Keratinocyte (primary cell): ENCODE results near the gene R3HDM2. TPM values are rescaled to one million over a fixed set of nuclear protein-coding genes. Genes with fewer than 3 reads are reported as not detected.

ENCODE experiments used
- DNase-seq: peaks from one replicate; pipeline ENCODE4 v3.0.0-alpha.2; 2011; ENCODE audit warnings: low read depth, missing footprints, low spot score
- FAIRE-seq: peaks from 2 replicates; lab custom pipeline; 2011; peaks lifted over from hg19 to GRCh38; lab: Jason Lieb, UNC
- H2AFZ ChIP-seq: 2 replicates; pipeline ENCODE4 v1.6.0; 2012; ENCODE audit warnings: low read length, control low read depth, inconsistent platforms; ENCODE audit not compliant: control insufficient read depth
- H3K27ac ChIP-seq: 2 replicates; pipeline ENCODE4 v1.5.1; 2011; ENCODE audit warnings: low read length; ENCODE audit not compliant: control insufficient read depth, insufficient read depth
- H3K27me3 ChIP-seq: 3 replicates; pipeline ENCODE4 v1.6.0; 2011; ENCODE audit warnings: low read length; ENCODE audit not compliant: control insufficient read depth, insufficient read depth; ENCODE audit errors: extremely low read depth
- H3K36me3 ChIP-seq, 2 experiments: 2 replicates in 1 of 2; 3 replicates in 1 of 2; pipeline ENCODE4 v1.5.1; 2011; ENCODE audit warnings: low read length in 2 of 2, mild to moderate bottlenecking in 1 of 2; ENCODE audit not compliant: control insufficient read depth in 2 of 2, insufficient read depth in 2 of 2; ENCODE audit errors: extremely low read depth in 1 of 2
- H3K4me1 ChIP-seq: 3 replicates; pipeline ENCODE4 v1.5.1; 2011; ENCODE audit warnings: low read length; ENCODE audit not compliant: control insufficient read depth, insufficient read depth; ENCODE audit errors: extremely low read depth
- H3K4me2 ChIP-seq: 3 replicates; pipeline ENCODE4 v1.6.0; 2011; ENCODE audit warnings: low read depth, low read length; ENCODE audit not compliant: control insufficient read depth, insufficient read depth; ENCODE audit errors: extremely low read depth
- H3K4me3 ChIP-seq, 3 experiments: fragments of 200-600 bp in 1 of 3; sonication (generic) in 1 of 3; 2 replicates in 2 of 3; 3 replicates in 1 of 3; pipeline ENCODE4 v1.5.1; 2011 to 2016; ENCODE audit warnings: low read length in 3 of 3, mild to moderate bottlenecking in 3 of 3, control low read depth in 2 of 3, inconsistent platforms in 1 of 3, low read depth in 1 of 3, mixed read lengths in 1 of 3, mixed run types in 1 of 3, moderate library complexity in 1 of 3; ENCODE audit not compliant: control insufficient read depth in 2 of 3, insufficient read depth in 2 of 3; ENCODE audit errors: extremely low read depth in 1 of 3
- H3K79me2 ChIP-seq: 2 replicates; pipeline ENCODE4 v1.6.0; 2012; ENCODE audit warnings: low read length; ENCODE audit not compliant: control insufficient read depth, insufficient read depth
- H3K9ac ChIP-seq: 3 replicates; pipeline ENCODE4 v1.6.0; 2011; ENCODE audit warnings: low read length; ENCODE audit not compliant: control insufficient read depth, insufficient read depth; ENCODE audit errors: extremely low read depth
- H3K9me1 ChIP-seq: 3 replicates; pipeline ENCODE4 v1.6.0; 2011; ENCODE audit warnings: low read length; ENCODE audit not compliant: control insufficient read depth, insufficient read depth; ENCODE audit errors: extremely low read depth
- H3K9me3 ChIP-seq: 2 replicates; pipeline ENCODE4 v1.5.1; 2012; ENCODE audit warnings: low read depth, low read length; ENCODE audit not compliant: control insufficient read depth
- H4K20me1 ChIP-seq: 3 replicates; pipeline ENCODE4 v1.6.0; 2011; ENCODE audit warnings: low read length; ENCODE audit not compliant: control insufficient read depth, insufficient read depth; ENCODE audit errors: extremely low read depth
- CTCF ChIP-seq, 3 experiments: IDR thresholded peaks in 1 of 3; conservative IDR thresholded peaks in 1 of 3; optimal IDR thresholded peaks in 1 of 3; 2 replicates in 2 of 3; 3 replicates in 1 of 3; pipeline versions ENCODE3 to v1.5.1; 2011; ENCODE audit warnings: low read length in 3 of 3, mild to moderate bottlenecking in 3 of 3, moderate library complexity in 2 of 3, control low read depth in 1 of 3, inconsistent platforms in 1 of 3; ENCODE audit not compliant: insufficient read depth in 2 of 3; ENCODE audit errors: extremely low read depth in 1 of 3
- EZH2 ChIP-seq: IDR thresholded peaks from one replicate; pipeline ENCODE4 v1.6.1; 2012; ENCODE audit warnings: inconsistent platforms, mild to moderate bottlenecking, low read length, moderate library complexity
- dilution Hi-C: fragments of 300-500 bp; cut with MboI; formaldehyde crosslinking; loops from one replicate; pipeline ENCODE4 v1.7.0; 2020; ENCODE audit warnings: low sequenced_read_pairs; ENCODE audit not compliant: extremely low pct_ligation_motif_present
- polyA plus RNA-seq, 5 experiments: library from polyadenylated mRNA; depleted of rRNA in 3 of 5; stranded (reverse) in 3 of 5; stranded (forward) in 1 of 5; unstranded in 1 of 5; fragments of >200 nt; gene quantifications; 1 replicate in 1 of 5; 2 replicates in 3 of 5; 3 replicates in 1 of 5; pipeline versions ENCODE4 v1.2.1 to v1.2.3, GENCODE V29; 2011 to 2012; ENCODE audit warnings: missing spikeins in 2 of 5, low read depth in 1 of 5, low replicate concordance in 1 of 5

The R3HDM2 gene
- polyA plus RNA-seq, 1 donor (not counting 4 experiments of a cell fraction or from before 2014, with no cell fraction given): 11.1 TPM

DNA sequence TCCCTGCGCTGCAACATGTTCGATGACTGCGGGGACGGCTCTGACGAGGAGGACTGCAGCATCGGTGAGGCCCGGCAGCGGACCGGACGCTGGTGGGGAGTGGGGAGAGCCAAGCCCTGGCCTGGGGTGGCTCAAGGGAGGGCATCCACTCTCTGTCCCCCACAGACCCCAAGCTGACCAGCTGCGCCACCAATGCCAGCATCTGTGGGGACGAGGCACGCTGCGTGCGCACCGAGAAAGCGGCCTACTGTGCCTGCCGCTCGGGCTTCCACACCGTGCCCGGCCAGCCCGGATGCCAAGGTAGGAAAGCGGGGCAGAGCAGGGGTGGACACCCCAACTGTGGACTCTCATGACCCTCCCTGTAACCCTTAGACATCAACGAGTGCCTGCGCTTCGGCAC, 225.7 kb downstream of the R3HDM2 start:
- Histone ChIP-seq H2AFZ (no peak overlapping the region), H4K20me1 (no peaks in the 10 kb centered on the region), H3K4me3 (no peak overlapping the region), H3K9ac (no peak overlapping the region), H3K4me1 (no peaks in the 10 kb centered on the region), H3K36me3 (peaks cover 0 to 24% of the 10 kb centered on the region in 2 experiments), H3K27me3 (no peaks in the 10 kb centered on the region), H3K4me2 (no peak overlapping the region), H3K9me3 (no peaks in the 10 kb centered on the region), H3K27ac (no peak overlapping the region), H3K9me1 (no peaks in the 10 kb centered on the region), H3K79me2 (no peaks in the 10 kb centered on the region)
- no peak for TF ChIP-seq EZH2
- TF ChIP-seq CTCF (optimal IDR thresholded peaks at IDR 0.05 in 1 of 3, IDR thresholded peaks at IDR 0.05 in 1 of 3, conservative IDR thresholded peaks at IDR 0.05 in 1 of 3; ENCODE audit: extremely low read depth in 1 of 3, insufficient read depth in 2 of 3, low read length in 3 of 3): no peak
- FAIRE-seq (no peak), DNase-seq (no peak)
- dilution Hi-C loops: no loop called here

- Histone ChIP-seq H3K9me1 (no peaks in the 10 kb centered on the region), H3K4me1 (no peaks in the 10 kb centered on the region), H3K4me2 (no peak overlapping the region), H3K9ac (no peak overlapping the region), H3K36me3 (peaks cover 0 to 26% of the 10 kb centered on the region in 2 experiments), H2AFZ (no peak overlapping the region), H3K4me3 (no peak overlapping the region), H3K27me3 (no peaks in the 10 kb centered on the region), H3K79me2 (no peaks in the 10 kb centered on the region), H3K9me3 (no peaks in the 10 kb centered on the region), H3K27ac (no peak overlapping the region), H4K20me1 (no peaks in the 10 kb centered on the region)
- FAIRE-seq: no peak
- dilution Hi-C loops: no loop called here
- TF ChIP-seq CTCF (optimal IDR thresholded peaks at IDR 0.05 in 1 of 3, IDR thresholded peaks at IDR 0.05 in 1 of 3, conservative IDR thresholded peaks at IDR 0.05 in 1 of 3; ENCODE audit: extremely low read depth in 1 of 3, insufficient read depth in 2 of 3, low read length in 3 of 3): no peak
- TF ChIP-seq EZH2: no peak
- DNase-seq: no peak
These were observed 226.4 kb downstream of the R3HDM2 start for GRCh38 chr12:57204454-57204853.
